HepG2 (cell line): ENCODE results near the gene MPIG6B. TPM values are rescaled to one million over a fixed set of nuclear protein-coding genes. Genes with fewer than 3 reads are reported as not detected.

Experiments used
- BORCS8-MEF2B ChIP-seq: sonication (generic); formaldehyde crosslinking; IDR thresholded peaks from 2 replicates; pipeline ENCODE4 v1.8.0; 2022; ENCODE audit warnings: mild to moderate bottlenecking, missing genetic modification reagents
- FOSL1 ChIP-seq: sonication (generic); formaldehyde crosslinking; IDR thresholded peaks from 2 replicates; pipeline ENCODE4 v1.9.0; 2021; ENCODE audit warnings: missing genetic modification reagents, borderline replicate concordance
- HIVEP1 ChIP-seq: sonication (generic); formaldehyde crosslinking; IDR thresholded peaks from 2 replicates; pipeline ENCODE4 v1.4.0; 2020; ENCODE audit warnings: mild to moderate bottlenecking, missing genetic modification reagents
- LCORL ChIP-seq, 2 experiments: fragments of 450-650 bp in 1 of 2; sonication (generic) in 1 of 2; formaldehyde crosslinking in 1 of 2; IDR thresholded peaks; 2 replicates each; pipeline versions ENCODE4 v1.5.0 to v1.6.1; 2017 to 2020; ENCODE audit warnings: antibody characterized with exemption in 1 of 2, missing genetic modification reagents in 1 of 2
- MAFF ChIP-seq: IDR thresholded peaks from 2 replicates; pipeline ENCODE4 v1.6.1; 2011; ENCODE audit warnings: low read depth, low read length, improper control_type of control experiment
- NCOA2 ChIP-seq: sonication (generic); formaldehyde crosslinking; IDR thresholded peaks from 2 replicates; pipeline ENCODE4 v1.8.0; 2022; ENCODE audit warnings: inconsistent platforms
- POLR2AphosphoS2 ChIP-seq: IDR thresholded peaks from 2 replicates; pipeline ENCODE4 v1.6.1; 2011; ENCODE audit warnings: low read depth, low read length, improper control_type of control experiment
- POLR2AphosphoS5 ChIP-seq: IDR thresholded peaks from 2 replicates; pipeline ENCODE4 v1.6.1; 2012; ENCODE audit warnings: low read depth, low read length
- THYN1 ChIP-seq: sonication (generic); formaldehyde crosslinking; IDR thresholded peaks from 2 replicates; pipeline ENCODE4 v1.8.1; 2023; ENCODE audit warnings: low read depth, mild to moderate bottlenecking, moderate library complexity, missing genetic modification reagents, borderline replicate concordance
- TP53 ChIP-seq: sonication (generic); formaldehyde crosslinking; conservative IDR thresholded peaks from 2 replicates; pipeline ENCODE4 v1.4.0; 2020; ENCODE audit warnings: missing genetic modification reagents
- ZNF382 ChIP-seq: sonication (generic); formaldehyde crosslinking; IDR thresholded peaks from 2 replicates; pipeline ENCODE4 v1.5.0; 2020; ENCODE audit warnings: missing genetic modification reagents, mild to moderate bottlenecking, borderline replicate concordance
- ZNF460 ChIP-seq: sonication (generic); formaldehyde crosslinking; IDR thresholded peaks from 2 replicates; pipeline ENCODE4 v1.5.1; 2020; ENCODE audit warnings: missing genetic modification reagents, mild to moderate bottlenecking, borderline replicate concordance
- polyA plus RNA-seq, 8 experiments: library from polyadenylated mRNA; depleted of rRNA in 3 of 8; stranded (reverse) in 7 of 8; unstranded in 1 of 8; fragments of >200 nt; fragmentation: Illumina TruSeq in 4 of 8; extraction: Trizol in 4 of 8; gene quantifications; 2 replicates each; pipeline versions ENCODE4 v1.2.1 to v1.2.3, GENCODE V29; 2011 to 2016; ENCODE audit warnings: low read depth in 4 of 8, missing spikeins in 1 of 8, mixed read lengths in 1 of 8; ENCODE audit not compliant: insufficient read depth in 1 of 8
- total RNA-seq, 5 experiments: library from RNA; depleted of rRNA; stranded (reverse); fragments of >200 nt; fragmentation: Illumina TruSeq; extraction: Trizol; gene quantifications; 2 replicates each; pipeline ENCODE4 v1.2.3, GENCODE V29; 2016; ENCODE audit warnings: low read depth in 1 of 5
- TF ChIP-seq, protein P1 (sequence below): sonication (generic); formaldehyde crosslinking; IDR thresholded peaks from 2 replicates; pipeline ENCODE4 v1.4.0; 2020; ENCODE audit warnings: missing genetic modification reagents, borderline replicate concordance
- TF ChIP-seq, protein P2 (sequence below): sonication (generic); formaldehyde crosslinking; IDR thresholded peaks from 2 replicates; pipeline ENCODE4 v1.4.0; 2020; ENCODE audit warnings: missing genetic modification reagents; ENCODE audit errors: not compliant biosample characterization
- TF ChIP-seq, protein P3 (sequence below): fragments of 450-650 bp; IDR thresholded peaks from 2 replicates; pipeline ENCODE4 v1.6.1; 2017; ENCODE audit warnings: mild to moderate bottlenecking
- TF ChIP-seq, protein P4 (sequence below): sonication (generic); formaldehyde crosslinking; IDR thresholded peaks from 2 replicates; pipeline ENCODE4 v1.4.0; 2020; ENCODE audit warnings: mild to moderate bottlenecking, missing genetic modification reagents

MPIG6B gene
- total and polyA plus RNA-seq, 2 of the 13 experiments (the other 11 are each of a cell fraction or from before 2014, with no cell fraction given) = not detected

DNA sequence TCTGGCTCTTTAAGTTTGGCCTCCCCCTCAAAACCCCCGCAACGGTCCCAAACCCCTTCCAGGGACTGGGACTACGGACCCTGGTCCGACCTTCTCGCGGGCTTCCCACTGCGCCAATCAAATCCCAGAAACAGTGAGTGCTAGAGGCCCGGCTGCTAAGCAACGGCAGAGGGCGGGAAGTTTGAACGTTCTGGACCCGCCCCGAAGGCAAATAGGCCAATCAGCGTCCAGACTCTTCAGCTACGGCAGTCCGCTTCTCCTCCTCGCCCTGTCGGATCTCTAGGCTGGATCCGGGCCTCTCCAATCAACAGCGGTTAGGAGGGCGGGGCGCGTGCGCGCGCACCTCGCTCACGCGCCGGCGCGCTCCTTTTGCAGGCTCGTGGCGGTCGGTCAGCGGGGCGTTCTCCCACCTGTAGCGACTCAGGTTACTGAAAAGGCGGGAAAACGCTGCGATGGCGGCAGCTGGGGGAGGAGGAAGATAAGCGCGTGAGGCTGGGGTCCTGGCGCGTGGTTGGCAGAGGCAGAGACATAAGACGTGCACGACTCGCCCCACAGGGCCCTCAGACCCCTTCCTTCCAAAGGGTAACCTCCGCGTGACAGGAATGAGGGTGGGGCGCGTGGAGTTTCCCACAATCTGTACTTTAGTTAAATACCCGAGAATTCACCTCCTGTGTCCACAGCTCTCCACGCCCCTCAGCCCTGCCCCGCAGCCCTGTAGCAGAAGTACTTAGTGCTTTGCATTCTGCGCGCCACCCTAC is 16.6 kb downstream of the MPIG6B start, which contains the start of gene MSH5 (continued):
- TF ChIP-seq, protein P1, sequence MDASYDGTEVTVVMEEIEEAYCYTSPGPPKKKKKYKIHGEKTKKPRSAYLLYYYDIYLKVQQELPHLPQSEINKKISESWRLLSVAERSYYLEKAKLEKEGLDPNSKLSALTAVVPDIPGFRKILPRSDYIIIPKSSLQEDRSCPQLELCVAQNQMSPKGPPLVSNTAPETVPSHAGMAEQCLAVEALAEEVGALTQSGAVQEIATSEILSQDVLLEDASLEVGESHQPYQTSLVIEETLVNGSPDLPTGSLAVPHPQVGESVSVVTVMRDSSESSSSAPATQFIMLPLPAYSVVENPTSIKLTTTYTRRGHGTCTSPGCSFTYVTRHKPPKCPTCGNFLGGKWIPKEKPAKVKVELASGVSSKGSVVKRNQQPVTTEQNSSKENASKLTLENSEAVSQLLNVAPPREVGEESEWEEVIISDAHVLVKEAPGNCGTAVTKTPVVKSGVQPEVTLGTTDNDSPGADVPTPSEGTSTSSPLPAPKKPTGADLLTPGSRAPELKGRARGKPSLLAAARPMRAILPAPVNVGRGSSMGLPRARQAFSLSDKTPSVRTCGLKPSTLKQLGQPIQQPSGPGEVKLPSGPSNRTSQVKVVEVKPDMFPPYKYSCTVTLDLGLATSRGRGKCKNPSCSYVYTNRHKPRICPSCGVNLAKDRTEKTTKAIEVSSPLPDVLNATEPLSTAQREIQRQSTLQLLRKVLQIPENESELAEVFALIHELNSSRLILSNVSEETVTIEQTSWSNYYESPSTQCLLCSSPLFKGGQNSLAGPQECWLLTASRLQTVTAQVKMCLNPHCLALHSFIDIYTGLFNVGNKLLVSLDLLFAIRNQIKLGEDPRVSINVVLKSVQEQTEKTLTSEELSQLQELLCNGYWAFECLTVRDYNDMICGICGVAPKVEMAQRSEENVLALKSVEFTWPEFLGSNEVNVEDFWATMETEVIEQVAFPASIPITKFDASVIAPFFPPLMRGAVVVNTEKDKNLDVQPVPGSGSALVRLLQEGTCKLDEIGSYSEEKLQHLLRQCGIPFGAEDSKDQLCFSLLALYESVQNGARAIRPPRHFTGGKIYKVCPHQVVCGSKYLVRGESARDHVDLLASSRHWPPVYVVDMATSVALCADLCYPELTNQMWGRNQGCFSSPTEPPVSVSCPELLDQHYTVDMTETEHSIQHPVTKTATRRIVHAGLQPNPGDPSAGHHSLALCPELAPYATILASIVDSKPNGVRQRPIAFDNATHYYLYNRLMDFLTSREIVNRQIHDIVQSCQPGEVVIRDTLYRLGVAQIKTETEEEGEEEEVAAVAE (CRISPR knock-in tag) = peak; percentile 98
- TF ChIP-seq LCORL (IDR thresholded peaks at IDR 0.05) (no peak), LCORL (CRISPR knock-in tag; IDR thresholded peaks at IDR 0.05) (peak; percentile 96), ZNF460 (CRISPR knock-in tag) (peak; percentile 53; the same call in 1 of the 2 replicates), FOSL1 (CRISPR knock-in tag) (no peak), MAFF (no peak), THYN1 (CRISPR knock-in tag) (peak; percentile 24; the same call in 1 of the 2 replicates), POLR2AphosphoS5 (peak; percentile 74), NCOA2 (CRISPR knock-in tag) (no peak; the same call in none of the 2 replicates), TP53 (CRISPR knock-in tag) (no peak), HIVEP1 (peak; percentile 97), BORCS8-MEF2B (peak; percentile 99), ZNF382 (no peak), POLR2AphosphoS2 (no peak)
- TF ChIP-seq, protein P2, sequence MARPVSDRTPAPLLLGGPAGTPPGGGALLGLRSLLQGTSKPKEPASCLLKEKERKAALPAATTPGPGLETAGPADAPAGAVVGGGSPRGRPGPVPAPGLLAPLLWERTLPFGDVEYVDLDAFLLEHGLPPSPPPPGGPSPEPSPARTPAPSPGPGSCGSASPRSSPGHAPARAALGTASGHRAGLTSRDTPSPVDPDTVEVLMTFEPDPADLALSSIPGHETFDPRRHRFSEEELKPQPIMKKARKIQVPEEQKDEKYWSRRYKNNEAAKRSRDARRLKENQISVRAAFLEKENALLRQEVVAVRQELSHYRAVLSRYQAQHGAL (CRISPR knock-in tag) = peak; percentile 94
- TF ChIP-seq, protein P3, sequence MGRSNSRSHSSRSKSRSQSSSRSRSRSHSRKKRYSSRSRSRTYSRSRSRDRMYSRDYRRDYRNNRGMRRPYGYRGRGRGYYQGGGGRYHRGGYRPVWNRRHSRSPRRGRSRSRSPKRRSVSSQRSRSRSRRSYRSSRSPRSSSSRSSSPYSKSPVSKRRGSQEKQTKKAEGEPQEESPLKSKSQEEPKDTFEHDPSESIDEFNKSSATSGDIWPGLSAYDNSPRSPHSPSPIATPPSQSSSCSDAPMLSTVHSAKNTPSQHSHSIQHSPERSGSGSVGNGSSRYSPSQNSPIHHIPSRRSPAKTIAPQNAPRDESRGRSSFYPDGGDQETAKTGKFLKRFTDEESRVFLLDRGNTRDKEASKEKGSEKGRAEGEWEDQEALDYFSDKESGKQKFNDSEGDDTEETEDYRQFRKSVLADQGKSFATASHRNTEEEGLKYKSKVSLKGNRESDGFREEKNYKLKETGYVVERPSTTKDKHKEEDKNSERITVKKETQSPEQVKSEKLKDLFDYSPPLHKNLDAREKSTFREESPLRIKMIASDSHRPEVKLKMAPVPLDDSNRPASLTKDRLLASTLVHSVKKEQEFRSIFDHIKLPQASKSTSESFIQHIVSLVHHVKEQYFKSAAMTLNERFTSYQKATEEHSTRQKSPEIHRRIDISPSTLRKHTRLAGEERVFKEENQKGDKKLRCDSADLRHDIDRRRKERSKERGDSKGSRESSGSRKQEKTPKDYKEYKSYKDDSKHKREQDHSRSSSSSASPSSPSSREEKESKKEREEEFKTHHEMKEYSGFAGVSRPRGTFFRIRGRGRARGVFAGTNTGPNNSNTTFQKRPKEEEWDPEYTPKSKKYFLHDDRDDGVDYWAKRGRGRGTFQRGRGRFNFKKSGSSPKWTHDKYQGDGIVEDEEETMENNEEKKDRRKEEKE = no peak
- TF ChIP-seq, protein P4, sequence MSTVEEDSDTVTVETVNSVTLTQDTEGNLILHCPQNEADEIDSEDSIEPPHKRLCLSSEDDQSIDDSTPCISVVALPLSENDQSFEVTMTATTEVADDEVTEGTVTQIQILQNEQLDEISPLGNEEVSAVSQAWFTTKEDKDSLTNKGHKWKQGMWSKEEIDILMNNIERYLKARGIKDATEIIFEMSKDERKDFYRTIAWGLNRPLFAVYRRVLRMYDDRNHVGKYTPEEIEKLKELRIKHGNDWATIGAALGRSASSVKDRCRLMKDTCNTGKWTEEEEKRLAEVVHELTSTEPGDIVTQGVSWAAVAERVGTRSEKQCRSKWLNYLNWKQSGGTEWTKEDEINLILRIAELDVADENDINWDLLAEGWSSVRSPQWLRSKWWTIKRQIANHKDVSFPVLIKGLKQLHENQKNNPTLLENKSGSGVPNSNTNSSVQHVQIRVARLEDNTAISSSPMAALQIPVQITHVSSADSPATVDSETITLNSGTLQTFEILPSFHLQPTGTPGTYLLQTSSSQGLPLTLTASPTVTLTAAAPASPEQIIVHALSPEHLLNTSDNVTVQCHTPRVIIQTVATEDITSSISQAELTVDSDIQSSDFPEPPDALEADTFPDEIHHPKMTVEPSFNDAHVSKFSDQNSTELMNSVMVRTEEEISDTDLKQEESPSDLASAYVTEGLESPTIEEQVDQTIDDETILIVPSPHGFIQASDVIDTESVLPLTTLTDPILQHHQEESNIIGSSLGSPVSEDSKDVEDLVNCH = peak; percentile 95
